ENCODE measurements around the gene MKRN2OS.

DNA sequence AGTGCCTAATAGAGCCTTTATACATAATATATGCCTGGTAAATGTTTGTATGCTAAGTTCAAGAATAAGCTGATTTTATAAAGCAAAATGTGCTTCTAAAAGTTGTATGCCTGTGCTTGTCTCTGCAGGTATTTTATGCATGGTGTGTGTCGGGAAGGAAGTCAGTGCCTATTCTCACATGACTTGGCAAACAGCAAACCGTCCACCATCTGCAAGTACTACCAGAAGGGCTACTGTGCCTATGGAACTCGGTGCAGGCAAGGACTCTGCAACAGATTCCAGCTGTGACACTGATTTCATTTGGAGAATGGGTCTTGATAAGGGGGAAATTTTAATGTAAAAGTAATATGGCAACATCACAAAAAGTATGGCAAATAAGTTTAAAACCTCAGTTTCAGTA lies 23.4 kb upstream of the MKRN2OS start:
- TF ChIP-seq, protein P1, sequence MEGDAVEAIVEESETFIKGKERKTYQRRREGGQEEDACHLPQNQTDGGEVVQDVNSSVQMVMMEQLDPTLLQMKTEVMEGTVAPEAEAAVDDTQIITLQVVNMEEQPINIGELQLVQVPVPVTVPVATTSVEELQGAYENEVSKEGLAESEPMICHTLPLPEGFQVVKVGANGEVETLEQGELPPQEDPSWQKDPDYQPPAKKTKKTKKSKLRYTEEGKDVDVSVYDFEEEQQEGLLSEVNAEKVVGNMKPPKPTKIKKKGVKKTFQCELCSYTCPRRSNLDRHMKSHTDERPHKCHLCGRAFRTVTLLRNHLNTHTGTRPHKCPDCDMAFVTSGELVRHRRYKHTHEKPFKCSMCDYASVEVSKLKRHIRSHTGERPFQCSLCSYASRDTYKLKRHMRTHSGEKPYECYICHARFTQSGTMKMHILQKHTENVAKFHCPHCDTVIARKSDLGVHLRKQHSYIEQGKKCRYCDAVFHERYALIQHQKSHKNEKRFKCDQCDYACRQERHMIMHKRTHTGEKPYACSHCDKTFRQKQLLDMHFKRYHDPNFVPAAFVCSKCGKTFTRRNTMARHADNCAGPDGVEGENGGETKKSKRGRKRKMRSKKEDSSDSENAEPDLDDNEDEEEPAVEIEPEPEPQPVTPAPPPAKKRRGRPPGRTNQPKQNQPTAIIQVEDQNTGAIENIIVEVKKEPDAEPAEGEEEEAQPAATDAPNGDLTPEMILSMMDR (IDR thresholded peaks at IDR 0.05): no peak
- TF ChIP-seq POLR2A (IDR thresholded peaks at IDR 0.05): no peak
